HG03095 (cell line): ENCODE results near the gene RTRAF.

ENCODE experiments used
- ATAC-seq: cut with Tn5 transposase; IDR thresholded peaks from one replicate; pipeline ENCODE4 v1.9.1; 2021; ENCODE audit warnings: moderate library complexity; ENCODE audit not compliant: unreplicated experiment

The RTRAF gene

DNA sequence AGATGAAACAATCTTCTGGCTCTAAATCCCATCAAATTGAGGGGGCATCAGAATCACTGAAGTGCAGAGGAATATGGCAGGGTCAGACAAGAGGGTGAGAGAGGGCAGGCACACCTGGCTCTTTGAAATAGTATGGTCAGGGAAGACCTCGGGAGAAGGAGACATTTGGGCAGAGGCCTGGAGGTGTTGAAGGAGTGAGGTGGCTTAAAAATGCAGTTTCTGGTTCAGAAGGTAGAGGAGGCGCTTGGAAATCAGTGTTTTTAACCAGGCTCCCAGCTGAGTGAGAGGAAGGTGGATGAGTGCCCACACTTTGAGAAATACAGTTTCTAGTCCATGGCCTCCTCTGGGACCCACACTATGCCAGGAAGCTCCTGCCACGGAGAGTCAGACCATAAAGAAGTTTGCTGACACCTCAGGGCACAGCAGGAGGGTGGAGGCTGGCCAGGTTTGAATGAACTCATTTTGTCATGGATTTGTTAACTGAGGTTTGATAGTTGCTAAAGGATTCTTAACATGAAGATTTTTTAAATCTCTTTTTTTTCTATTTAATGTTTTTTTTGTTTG, 59.4 kb downstream of the RTRAF start:
- ATAC-seq, result no peak

GRCh38 chr14:52049271-52049670, 59.9 kb downstream of the RTRAF start:
- no peak for ATAC-seq

GRCh38 chr14:52049721-52050588, 60.6 kb downstream of the RTRAF start:
- ATAC-seq, result no peak

- ATAC-seq, result no peak
Measured at GRCh38 chr14:52051251-52051650, 61.9 kb downstream of the RTRAF start.

DNA sequence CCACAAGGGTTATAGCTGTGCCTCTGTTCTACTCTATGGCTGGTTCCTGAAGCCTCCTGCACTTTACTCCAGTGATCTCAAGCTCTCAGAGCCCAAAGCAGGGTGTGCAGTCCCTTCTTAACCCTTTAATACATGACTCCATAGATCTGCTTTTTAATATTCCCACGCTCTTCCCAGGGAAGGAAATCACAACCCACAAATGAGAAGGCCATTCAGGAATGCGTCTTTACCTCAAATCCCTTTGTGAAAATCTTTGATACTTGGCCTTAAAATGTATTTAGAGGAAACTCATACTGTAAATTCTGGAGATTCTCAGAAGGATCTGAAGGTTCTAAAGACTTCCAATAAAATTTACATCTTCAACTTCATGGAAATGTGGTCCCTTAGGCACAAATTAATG, 62.5 kb downstream of the RTRAF start:
- no peak for ATAC-seq

DNA sequence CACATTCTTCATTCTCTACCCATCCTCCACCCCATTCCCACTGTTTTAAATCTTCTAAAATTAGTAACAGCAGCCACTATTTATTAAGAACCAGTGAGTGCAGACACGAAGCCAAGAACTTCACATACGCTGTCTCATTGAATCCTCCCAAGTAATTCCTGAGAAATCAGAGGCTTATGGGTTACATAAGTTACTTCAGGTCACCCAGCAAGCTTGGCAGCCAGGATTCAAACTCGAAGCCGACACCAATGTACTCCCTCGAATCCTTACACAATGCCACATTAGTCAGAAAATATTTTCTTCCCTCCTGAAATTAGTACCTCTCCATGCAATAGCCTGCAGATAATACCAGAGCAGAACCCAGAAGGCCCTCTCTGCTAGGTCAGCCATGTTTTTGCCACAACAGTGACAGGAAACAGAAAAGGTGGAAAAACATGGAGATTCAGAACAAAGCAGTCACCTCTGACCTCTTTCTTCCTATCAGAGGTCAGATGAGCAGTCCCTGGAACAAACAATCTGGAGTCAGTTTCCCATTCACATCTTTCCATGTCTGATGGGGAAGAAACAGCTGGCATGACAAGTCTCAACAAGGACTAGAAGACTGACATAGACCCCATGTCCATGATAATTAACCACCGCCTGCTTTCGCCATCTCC, 63.1 kb downstream of the RTRAF start:
- ATAC-seq, result no peak

DNA sequence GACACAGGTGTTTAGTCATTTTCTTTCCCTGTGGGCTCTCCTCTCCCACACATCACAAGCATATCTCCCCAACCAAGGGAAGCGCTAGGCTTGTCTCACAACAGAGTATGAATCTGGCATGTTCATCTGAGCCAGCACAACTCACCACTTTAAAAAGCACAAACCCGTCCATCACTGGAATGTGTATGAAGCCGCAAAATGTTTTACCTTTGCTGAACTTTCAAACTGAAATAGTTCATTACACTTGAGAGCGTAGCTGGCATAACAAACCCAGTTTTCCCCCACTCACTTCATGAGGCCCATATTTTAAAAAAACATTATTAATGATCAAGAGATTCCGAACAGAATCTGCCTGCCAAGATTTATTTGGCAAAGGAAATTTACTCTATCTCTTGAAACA, 63.7 kb downstream of the RTRAF start:
- ATAC-seq, result no peak

DNA sequence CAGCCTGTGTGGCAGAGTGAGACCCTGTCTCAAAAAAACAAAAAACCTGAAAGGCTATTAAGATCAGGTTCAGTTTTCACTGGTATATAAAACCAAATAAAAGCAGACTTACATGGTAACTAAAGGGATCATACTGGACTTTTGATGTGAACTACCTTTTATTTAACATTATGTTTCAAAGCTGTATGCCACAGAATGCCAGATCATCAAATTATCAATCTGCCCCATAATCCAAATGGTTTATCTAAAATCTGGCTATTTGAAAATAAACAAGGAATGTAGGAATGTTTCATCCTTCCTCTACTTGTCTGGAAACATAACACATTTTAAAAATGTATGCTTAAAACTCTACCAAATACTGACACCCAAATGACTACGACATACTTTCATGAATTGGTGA, 65.3 kb downstream of the RTRAF start:
- no peak for ATAC-seq

- ATAC-seq, result no peak
Measured at GRCh38 chr14:52055167-52055566, 65.8 kb downstream of the RTRAF start.

DNA sequence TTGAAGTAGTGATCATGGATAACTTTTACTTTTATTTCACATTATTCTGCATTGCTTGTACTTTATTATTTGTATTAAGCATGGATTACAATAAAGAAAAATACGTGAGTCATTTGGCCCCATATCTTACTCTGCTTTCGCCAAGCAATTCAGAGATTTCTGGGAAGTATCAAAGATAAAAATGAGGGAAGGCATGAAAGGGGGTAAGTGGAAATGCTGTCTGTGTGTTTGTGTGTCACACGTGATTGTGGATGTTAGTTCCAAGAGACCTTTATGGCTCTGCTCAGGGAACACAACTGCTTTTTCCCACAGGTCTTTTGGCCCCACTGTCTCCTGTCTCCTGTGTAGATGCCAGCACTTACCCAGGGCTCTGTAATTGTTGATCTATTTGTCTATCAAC, 69.0 kb downstream of the RTRAF start:
- no peak for ATAC-seq

GRCh38 chr14:52059649-52060048, 70.3 kb downstream of the RTRAF start:
- ATAC-seq, result no peak

GRCh38 chr14:52060080-52060479, 70.7 kb downstream of the RTRAF start:
- ATAC-seq, result no peak
